HG03378 (cell line): ENCODE results near the gene ANKFN1.
"Not testable (repeated sequence)": the region's sequence is repeated elsewhere in the genome, so short reads cannot be mapped to it uniquely, and the experiment has no call there.

Experiments
- ATAC-seq: cut with Tn5 transposase; IDR thresholded peaks from one replicate; pipeline ENCODE4 v1.9.1; 2021; ENCODE audit warnings: mild to moderate bottlenecking, moderate library complexity; ENCODE audit not compliant: unreplicated experiment

Gene ANKFN1

DNA sequence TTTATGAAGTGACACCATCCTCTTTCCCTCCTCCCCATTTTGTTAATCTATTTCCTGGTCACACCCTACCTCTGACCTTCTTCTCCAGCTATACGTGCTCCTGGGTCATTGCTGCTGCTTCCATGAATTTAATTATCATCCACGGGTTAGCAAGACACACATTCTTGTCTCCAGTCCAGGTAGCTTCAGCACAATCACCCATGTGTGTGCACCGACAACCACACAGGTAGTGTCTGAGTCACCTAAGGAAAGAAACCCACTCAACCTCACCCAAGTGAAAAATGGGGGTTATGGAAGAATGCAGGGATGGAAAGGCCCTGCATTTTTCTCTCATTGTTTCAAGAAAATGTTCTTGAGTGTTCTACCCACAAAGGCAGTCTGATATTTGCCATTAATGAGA is 135.5 kb downstream of the ANKFN1 start:
- ATAC-seq: not testable (repeated sequence)

DNA sequence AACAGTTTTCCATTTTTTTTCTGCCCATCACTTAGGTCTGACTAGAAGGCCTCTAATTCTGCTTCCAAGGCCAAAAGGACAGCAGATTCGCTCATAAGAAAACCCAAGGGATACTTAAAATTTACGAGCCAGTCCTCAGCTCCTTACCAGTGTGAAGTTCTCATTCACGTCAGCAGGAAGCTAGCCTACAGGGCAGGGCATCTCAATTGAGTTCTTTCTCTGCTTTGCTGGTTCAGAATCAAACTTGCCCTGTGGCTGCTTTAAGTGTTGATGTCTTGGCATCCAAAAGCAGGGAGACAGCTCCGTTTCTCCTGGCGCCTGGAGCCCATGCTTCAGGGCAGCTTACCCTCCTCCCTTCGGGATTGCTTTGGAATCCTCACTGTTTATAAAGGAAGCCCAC is 136.0 kb downstream of the ANKFN1 start:
- ATAC-seq: no peak

DNA sequence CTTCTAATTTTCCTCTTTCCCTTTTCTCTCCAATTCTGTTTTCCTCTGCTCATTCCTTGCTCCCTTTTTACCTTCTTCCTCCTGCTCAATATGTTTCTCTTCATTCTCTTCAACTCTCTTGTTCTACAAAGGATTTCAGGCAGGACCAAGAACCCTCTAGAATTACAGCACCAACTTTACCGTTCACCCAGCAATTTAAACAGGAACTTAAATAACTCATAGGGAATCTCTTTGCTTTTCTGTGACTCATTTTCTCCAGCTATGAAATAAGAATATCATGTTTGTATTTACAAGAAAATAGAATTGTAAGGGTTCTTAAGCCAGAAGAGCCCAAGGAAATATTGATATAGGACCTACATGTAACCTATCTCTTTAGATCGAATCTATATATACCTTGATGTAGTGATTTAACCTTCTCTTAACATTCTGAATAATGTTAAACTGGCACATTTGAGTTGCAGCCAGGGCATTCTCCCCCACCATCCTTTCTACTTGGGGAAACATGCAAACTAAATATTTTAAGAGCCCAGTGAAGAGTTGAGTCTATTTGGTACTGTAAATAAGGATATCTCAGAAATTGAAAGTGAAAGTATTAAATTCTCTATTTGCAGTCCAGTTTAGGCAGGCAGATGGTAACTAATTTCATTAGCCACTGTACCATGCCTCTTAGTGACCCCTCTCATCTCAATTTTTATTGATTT is 137.0 kb downstream of the ANKFN1 start:
- no peak for ATAC-seq

DNA sequence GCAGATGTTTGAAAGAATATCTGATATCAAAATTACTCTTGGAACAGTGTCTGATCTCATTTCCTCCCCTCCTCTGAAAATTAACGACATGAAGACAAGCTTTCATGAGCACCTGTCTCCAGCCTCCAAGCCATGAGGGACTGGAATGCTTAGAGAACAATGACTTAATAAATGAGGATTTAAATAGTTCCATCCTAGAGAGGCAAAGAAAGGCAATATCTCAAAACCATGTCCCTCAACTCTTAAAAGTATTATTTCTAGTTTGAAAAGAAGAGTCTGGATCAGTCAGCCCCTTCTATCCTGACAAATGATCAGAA is 137.5 kb downstream of the ANKFN1 start:
- no peak for ATAC-seq

DNA sequence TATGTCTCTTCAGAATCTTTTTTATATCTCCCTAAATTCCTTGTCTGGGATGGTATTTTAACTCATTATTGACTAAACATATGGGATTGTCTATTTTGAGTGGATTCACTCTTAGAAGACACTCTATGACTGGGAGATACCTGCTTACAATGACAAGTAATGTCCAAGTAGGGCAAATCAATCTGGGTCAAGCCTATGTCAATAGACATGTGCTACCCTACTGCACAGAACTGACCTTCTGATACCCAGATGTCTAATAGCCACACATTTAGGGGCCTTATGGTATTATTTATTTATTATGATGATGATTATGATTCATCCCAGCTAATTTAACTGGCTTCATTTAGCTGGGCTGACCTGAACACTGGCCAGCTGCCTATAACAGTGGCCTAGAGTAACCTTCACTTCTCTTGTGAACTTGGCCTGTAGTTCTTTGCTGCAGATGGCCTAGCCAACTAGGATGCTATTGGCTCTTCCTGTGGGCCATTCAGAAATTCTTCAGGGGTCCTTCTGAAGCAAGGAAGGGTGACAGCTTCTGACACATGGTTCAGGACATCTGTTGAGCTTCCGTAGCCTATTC is 138.0 kb downstream of the ANKFN1 start:
- ATAC-seq: no peak

DNA sequence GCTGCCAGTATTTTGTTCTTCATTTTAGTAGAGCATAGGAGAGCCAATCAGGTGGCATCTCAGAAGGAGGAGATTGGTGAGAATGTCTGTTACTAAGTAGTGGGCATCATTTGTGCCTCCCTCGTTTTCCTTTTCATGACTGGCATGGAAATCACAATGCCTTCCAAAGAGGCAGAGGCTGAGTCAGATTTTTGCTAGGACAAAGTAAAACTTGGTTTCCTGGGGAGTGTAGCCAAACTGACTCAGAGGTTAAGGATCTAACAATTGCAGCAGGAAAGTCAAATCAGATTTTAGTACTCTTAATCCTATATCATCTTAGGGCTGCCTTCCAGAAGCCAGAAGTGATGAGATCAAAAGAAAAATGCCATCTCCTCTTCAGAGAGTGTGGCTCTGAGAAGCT is 138.7 kb downstream of the ANKFN1 start:
- no peak for ATAC-seq

DNA sequence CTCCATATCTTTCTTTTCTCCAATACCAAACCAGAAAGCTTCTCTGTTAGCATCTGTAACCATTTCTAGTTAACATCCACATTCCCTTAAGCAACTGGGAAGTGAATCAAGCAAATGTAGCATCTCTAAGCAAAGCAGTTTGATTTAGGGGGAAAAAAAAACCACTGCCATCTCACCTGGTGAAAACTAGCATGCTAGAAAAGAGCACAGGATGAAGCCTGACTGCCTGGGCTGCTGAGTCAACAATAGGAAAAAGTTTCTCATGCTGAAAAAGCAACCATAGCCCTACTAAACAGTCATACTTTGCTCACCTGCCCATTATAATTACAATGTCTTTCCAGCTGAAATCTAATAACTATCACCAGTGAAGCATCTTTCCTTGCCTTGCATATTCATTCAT is 139.3 kb downstream of the ANKFN1 start:
- ATAC-seq: no peak

DNA sequence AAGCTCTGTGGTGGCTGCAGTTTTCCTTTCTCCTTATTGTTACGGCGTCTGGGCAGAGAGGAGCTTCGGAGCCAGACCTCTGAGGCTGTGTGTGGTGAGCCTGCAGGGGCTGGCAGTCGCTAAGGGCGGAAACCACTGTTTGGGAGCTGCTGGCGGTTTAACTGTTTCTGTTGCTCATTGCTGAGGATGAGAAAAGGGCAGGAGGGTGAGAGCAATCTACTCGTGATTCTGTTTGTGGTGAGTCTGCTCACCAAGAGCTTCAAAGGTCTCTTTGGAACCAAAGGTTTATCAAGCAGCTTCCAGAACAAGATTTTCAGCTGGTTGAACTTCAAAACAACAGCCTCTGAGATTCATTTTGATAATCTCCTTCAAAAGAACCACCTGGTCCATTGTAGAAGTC is 143.9 kb downstream of the ANKFN1 start:
- no peak for ATAC-seq

DNA sequence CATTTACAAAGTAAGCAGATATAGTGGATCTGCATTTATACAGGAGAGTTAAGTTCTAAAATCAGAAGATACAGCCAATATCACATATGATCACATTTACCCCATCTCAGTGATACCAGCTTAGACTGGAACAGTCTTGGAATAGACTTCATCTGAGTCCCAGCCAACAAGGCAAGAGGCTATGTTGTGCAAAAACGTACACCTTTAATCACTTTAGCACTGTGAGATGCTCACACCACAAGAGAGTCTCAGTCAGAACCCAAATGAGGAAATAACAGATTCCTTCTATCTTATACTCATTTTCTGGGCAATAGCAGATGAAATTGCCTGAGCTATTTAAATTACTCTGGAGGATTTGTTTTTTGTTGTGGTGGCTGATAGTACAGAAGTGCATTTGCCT is 145.6 kb downstream of the ANKFN1 start:
- no peak for ATAC-seq

DNA sequence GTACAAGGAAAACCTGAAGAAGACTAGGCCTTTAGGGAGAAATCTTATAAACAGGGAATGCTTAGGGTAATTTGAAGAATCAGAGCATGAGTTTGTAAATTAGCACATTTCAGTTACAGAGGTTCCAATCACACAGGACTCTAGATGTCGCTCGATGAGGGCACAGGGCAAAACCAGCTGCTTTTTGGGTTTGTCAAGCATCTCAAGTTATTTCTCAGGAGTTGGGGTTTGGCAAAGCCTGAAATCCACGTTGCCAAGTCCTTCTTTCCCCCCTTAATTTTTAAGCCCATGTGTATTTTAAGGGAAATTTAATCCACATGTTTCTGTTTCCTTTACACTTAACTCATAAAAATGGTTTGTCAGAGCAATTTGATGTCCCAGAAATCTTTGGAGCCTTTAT is 146.9 kb downstream of the ANKFN1 start:
- no peak for ATAC-seq

DNA sequence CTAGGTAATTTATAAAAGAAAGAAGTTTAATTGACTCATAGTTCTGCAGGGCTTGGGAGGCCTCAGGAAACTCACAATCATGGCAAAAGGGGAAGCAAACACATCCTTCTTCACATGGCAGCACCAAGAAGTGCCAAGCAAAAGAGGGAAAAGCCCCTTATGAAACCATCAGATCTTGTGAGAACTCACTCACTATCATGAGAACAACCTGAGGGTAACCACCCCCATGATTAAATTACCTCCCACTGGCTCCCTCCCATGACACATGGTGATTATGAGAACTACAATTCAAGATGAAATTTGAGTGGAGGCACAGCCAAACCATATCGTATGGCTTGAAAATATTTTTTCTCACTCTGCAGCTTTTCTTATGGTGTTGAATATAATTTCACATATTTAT is 151.7 kb downstream of the ANKFN1 start:
- no peak for ATAC-seq

DNA sequence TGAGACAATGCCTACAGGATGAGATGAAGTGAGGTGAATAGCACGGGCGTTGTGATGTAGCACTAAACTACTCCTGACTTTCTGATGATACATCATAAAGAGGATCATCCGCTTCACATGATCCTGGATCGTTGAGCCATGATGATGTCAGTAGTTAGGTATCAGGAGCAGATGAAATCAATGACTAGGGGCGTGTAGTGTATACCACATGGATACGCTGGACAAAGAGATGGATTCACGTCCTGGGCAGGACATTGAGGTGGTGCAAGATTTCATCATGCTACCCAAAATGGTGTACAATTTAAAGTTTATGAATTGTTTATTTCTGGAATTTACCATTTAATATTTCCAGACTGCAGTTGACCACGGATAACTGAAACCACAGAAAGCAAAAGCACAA is 156.6 kb downstream of the ANKFN1 start:
- no peak for ATAC-seq

DNA sequence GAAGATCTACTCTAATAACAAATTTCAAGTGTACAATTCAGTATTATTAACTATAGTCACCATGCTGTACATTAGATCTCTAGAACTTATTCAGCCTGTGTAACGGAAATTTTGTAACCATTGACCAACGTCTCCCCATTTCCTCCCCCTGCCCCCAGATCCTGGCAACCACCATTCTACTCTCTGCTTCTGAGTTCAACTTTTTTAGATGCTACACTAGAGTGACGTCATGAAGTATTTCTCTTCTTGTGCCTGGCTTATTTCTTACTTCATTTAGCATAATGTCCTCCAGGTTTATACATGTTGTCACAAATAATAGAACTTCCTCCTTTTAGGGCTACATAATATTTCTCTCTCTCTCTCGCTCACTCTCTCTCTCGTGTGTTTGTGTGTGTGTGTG is 157.5 kb downstream of the ANKFN1 start:
- ATAC-seq: no peak

DNA sequence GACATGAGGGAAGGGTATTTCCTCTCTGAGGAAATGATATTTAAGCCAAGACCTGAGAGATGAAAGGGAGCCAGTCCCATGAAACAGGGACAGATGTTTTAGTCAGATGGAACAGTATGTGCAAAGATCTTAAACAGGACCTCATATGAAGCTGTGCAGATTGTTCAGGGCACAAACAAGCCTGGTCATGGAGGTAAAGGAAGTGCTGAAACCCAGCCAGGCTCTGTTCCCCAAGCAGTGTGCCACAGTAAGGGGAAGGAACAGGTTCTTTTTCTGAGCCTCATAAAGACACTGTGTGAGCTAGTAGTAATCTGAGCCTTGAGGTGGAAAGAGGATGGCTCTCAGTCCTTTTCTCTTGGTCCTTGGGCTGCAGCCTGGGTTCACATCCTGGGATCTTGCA is 159.9 kb downstream of the ANKFN1 start:
- ATAC-seq: no peak

DNA sequence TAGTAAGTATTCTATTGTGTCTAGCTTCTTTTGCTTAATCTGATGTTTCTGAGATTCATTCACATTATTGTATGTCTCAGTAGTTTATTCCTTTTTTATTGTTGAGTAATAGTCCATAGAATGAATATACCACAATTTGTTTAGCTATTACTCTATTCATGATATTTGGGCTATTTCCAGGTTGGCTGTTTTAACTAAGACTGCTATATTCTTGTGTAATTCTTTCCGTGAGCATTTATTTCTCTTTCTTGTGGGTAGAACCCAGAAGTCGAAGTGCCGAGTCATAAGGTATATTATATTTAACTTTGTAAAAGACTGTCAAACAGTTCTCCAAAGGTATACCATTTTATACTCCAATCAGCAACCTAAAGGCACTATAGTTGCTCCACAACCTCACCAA is 160.8 kb downstream of the ANKFN1 start:
- no peak for ATAC-seq

DNA sequence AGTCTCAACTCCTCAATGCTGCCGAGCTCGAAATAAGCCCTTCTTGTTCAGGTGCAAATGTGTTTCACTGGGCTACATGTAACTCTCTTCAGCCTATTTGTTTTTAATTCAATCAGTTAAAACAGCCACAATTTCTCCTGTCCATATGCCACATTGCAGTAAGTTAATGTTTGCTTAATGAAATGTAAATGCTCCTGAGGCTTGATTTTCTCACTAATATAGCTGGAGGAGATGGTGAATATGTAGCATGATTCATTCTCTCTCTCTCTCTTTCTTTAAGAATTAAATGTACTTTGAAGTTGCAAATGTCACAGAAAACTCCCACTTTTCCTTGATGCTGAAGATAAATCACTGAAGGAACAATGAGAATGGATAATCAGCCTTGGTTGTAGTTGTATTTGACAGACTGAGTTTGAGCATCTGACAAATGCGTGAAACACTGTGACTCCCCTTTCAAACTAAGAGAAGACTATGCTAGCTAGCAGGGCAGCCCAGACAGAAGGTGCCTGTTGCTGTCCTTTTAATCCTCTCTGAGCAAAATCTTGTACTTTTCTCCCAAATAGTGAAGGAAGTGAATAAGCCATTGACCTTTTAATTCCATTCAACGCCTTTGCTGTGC is 161.8 kb downstream of the ANKFN1 start:
- no peak for ATAC-seq

DNA sequence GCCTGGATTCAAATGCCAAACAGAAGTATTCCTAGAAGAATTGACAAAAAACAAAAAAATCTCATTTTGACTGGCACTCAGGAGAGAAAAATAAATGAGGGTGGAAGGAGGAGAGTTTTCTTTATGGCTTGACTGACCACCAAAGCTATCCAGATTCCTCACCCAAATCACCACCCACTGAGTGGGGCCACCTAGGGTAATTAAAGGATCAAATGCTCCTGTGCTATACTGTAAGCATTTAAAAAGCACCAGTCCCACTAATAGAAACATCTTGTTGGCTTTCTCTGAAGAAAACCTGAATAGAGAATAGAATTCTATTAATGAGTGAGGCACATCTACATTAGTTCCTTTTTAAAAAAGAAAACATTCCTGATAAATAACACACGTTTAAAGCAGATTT is 163.3 kb downstream of the ANKFN1 start:
- ATAC-seq: no peak

DNA sequence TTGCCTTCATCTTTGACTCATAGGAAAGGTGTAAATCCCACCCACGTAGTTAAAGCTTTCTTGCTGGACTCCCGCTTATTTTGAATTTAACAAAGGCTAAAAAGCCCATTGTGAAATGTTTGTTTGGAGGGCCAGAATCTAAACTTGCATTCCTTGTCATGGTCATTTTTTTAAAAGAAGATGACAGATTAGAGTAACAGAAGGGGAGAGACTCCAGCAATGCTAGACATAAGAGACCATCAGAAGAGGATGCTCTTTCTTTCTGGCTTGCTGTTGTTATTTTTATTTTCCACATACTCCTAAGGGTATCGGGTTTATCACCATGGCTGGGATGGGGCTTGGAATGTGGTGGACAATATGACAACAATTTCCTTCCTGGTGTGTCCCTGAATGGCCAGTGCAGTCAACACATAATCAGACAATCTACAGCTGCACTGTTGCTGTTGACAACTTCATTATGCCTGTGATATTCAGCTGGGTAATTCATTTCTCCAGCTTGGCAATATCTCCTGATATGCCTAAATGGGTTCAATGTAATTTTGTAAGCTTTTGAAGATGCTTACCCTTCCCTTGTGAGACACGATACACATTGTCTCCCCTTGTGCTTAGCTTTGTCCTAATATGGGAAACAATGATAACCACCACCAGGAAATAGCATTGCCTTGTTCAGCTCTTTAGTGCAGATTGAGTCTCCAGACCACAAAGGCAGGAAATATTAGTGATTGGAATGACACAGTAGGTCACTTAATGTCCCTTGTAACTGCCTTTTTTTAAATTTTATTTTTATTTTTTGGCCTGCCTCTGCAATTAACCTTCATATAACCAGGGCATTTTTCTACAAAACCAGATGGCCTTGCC is 164.3 kb downstream of the ANKFN1 start:
- ATAC-seq: no peak

DNA sequence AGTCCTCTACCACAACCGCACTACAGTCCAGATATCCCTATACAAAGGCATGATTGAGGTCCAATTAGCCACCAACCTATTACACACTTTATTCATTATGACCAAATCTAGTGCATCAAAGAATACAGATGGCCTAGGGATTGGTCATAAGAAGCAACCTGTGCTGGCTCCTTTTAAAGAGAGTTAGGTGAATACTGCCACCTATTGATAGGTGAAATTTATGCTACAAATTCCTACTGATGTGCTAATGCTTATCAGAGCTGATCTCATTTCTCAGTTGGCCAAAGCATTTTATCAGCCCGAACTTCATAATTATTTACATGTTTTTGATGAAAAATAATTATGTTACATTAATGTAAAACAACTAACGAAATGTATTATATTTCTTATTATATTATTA is 166.3 kb downstream of the ANKFN1 start:
- ATAC-seq: no peak

DNA sequence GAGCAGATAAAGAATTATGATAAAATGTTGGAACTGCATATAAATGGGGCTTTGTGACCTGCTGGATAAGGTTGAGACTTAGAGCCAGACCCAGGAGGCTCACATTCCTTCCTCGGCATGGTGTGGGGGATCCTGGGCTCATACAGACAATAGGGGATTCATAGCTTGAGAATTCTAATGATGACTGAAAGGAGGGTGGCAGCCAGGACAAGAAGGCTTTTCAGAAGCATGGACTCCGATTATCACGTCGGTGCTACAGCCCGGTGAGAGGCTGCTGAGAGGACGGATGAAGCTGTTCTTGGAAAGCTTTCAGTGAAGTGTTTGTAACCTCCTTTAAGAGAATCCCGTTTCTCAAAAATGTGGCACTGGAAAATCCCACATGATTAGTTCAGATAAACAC is 167.2 kb downstream of the ANKFN1 start:
- no peak for ATAC-seq

DNA sequence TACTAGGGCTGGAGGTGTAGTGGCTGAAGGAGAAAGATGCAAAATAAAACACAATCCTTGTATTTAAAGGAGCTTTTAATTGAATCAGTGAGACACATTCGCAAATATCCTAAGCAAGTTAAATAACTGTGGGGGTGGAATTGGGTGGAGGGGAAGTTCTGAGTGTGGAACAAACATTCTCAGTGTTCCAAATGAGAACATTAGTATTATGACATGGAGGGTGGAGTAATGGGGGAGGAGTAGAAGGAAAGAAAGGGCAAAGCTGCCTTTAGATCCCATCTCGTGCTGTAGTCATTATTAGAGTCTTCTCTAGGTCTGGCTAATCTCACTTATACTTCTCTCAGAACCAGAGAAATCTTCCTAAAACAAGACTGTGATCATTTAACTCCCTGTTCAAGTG is 169.7 kb downstream of the ANKFN1 start:
- no peak for ATAC-seq

DNA sequence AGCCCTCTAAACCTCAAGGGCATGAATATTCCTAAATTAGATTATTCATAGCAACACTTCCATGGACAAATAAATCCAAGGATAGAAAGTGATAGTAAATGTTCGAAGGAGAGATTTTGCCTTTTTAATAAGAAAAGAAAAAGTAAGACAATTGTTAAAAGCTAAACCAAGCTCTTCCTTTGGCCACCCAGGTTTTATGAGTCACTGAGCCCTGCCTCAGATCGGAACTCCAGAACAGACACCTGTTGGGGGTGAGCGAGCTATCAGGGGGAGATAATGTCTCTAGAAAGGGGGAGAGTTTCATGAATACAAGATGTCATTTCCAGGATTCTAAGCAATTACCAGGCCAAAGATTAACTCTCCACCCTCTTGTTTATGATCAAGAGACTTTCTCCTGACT is 171.4 kb downstream of the ANKFN1 start:
- ATAC-seq: no peak
